ENCODE data around the gene LCP1.

GRCh38 chr13:46149272-46150133 is 32.5 kb downstream of the LCP1 start:
- TF ChIP-seq POLR2A (IDR thresholded peaks at IDR 0.05; ENCODE audit: low read length) (no peak), GATA1 (IDR thresholded peaks at IDR 0.05; ENCODE audit: low read depth, low read length) (no peak)

All from erythroblast (primary cell).